Measurements from ENCODE around the gene SUV39H2. TPM values are rescaled to one million over a fixed set of nuclear protein-coding genes. Genes with fewer than 3 reads are reported as not detected.

Gene SUV39H2
- polyA plus RNA-seq, 1 donor (not counting 4 experiments of a cell fraction or from before 2014, with no cell fraction given) = 11.8 TPM

GRCh38 chr10:14879928-14880193 is 1.2 kb downstream of the SUV39H2 start:
- FAIRE-seq (no peak), DNase-seq (ENCODE audit: low read depth, low spot score) (no peak)
- no peaks in the 10 kb centered on the region for H3K9me3 ChIP-seq (ENCODE audit: control insufficient read depth, low read depth, low read length)
- H4K20me1 ChIP-seq (ENCODE audit: control insufficient read depth, extremely low read depth, insufficient read depth, low read length) = no peaks in the 10 kb centered on the region
- H3K79me2 ChIP-seq (ENCODE audit: control insufficient read depth, insufficient read depth, low read length) = peaks cover 73% of the 10 kb centered on the region
- H3K4me1 ChIP-seq (ENCODE audit: control insufficient read depth, extremely low read depth, insufficient read depth, low read length) = peaks cover 20% of the 10 kb centered on the region
- peak overlapping the region; percentile 99 for H3K9ac ChIP-seq (ENCODE audit: control insufficient read depth, extremely low read depth, insufficient read depth, low read length)
- H3K4me2 ChIP-seq (ENCODE audit: control insufficient read depth, extremely low read depth, insufficient read depth, low read depth, low read length) = peak overlapping the region; percentile 97
- H3K36me3 ChIP-seq (ENCODE audit: control insufficient read depth in 2 of 2, extremely low read depth in 1 of 2, insufficient read depth in 2 of 2, low read length in 2 of 2) = peaks cover 2 to 7% of the 10 kb centered on the region in 2 experiments
- H3K27me3 ChIP-seq (ENCODE audit: control insufficient read depth, extremely low read depth, insufficient read depth, low read length) = no peaks in the 10 kb centered on the region
- TF ChIP-seq, protein P1, sequence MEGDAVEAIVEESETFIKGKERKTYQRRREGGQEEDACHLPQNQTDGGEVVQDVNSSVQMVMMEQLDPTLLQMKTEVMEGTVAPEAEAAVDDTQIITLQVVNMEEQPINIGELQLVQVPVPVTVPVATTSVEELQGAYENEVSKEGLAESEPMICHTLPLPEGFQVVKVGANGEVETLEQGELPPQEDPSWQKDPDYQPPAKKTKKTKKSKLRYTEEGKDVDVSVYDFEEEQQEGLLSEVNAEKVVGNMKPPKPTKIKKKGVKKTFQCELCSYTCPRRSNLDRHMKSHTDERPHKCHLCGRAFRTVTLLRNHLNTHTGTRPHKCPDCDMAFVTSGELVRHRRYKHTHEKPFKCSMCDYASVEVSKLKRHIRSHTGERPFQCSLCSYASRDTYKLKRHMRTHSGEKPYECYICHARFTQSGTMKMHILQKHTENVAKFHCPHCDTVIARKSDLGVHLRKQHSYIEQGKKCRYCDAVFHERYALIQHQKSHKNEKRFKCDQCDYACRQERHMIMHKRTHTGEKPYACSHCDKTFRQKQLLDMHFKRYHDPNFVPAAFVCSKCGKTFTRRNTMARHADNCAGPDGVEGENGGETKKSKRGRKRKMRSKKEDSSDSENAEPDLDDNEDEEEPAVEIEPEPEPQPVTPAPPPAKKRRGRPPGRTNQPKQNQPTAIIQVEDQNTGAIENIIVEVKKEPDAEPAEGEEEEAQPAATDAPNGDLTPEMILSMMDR (optimal IDR thresholded peaks at IDR 0.05 in 1 of 3, IDR thresholded peaks at IDR 0.05 in 1 of 3, conservative IDR thresholded peaks at IDR 0.05 in 1 of 3; ENCODE audit: extremely low read depth in 1 of 3, insufficient read depth in 2 of 3, low read length in 3 of 3) = no peak
- TF ChIP-seq EZH2 (IDR thresholded peaks at IDR 0.05; ENCODE audit: low read length) = no peak
- peak overlapping the region; percentile 76 for H2AFZ ChIP-seq (ENCODE audit: control insufficient read depth, low read length)
- dilution Hi-C loops (cut with MboI; ENCODE audit: extremely low pct_ligation_motif_present, low sequenced_read_pairs) = no loop called here
- H3K27ac ChIP-seq (ENCODE audit: control insufficient read depth, insufficient read depth, low read length) = peak overlapping the region; percentile 96
- peaks cover 2% of the 10 kb centered on the region for H3K9me1 ChIP-seq (ENCODE audit: control insufficient read depth, extremely low read depth, insufficient read depth, low read length)
- H3K4me3 ChIP-seq (ENCODE audit: control insufficient read depth in 2 of 3, extremely low read depth in 1 of 3, insufficient read depth in 2 of 3, low read depth in 1 of 3, low read length in 3 of 3) = peak overlapping the region; percentile 80 to 100 (median 89)

- Histone ChIP-seq H3K36me3 (ENCODE audit: control insufficient read depth in 2 of 2, extremely low read depth in 1 of 2, insufficient read depth in 2 of 2, low read length in 2 of 2) (peaks cover 2 to 7% of the 10 kb centered on the region in 2 experiments), H3K4me3 (ENCODE audit: control insufficient read depth in 2 of 3, extremely low read depth in 1 of 3, insufficient read depth in 2 of 3, low read depth in 1 of 3, low read length in 3 of 3) (peak overlapping the region; percentile 0 to 89 (median 80)), H2AFZ (ENCODE audit: control insufficient read depth, low read length) (peak overlapping the region; percentile 76), H4K20me1 (ENCODE audit: control insufficient read depth, extremely low read depth, insufficient read depth, low read length) (no peaks in the 10 kb centered on the region), H3K27ac (ENCODE audit: control insufficient read depth, insufficient read depth, low read length) (peak overlapping the region; percentile 96), H3K9me3 (ENCODE audit: control insufficient read depth, low read depth, low read length) (no peaks in the 10 kb centered on the region), H3K79me2 (ENCODE audit: control insufficient read depth, insufficient read depth, low read length) (peaks cover 77% of the 10 kb centered on the region), H3K27me3 (ENCODE audit: control insufficient read depth, extremely low read depth, insufficient read depth, low read length) (no peaks in the 10 kb centered on the region), H3K9me1 (ENCODE audit: control insufficient read depth, extremely low read depth, insufficient read depth, low read length) (peaks cover 2% of the 10 kb centered on the region), H3K4me1 (ENCODE audit: control insufficient read depth, extremely low read depth, insufficient read depth, low read length) (peaks cover 20% of the 10 kb centered on the region), H3K9ac (ENCODE audit: control insufficient read depth, extremely low read depth, insufficient read depth, low read length) (peak overlapping the region; percentile 99), H3K4me2 (ENCODE audit: control insufficient read depth, extremely low read depth, insufficient read depth, low read depth, low read length) (peak overlapping the region; percentile 97)
- dilution Hi-C loops (cut with MboI; ENCODE audit: extremely low pct_ligation_motif_present, low sequenced_read_pairs) = no loop called here
- no peak for TF ChIP-seq EZH2 (IDR thresholded peaks at IDR 0.05; ENCODE audit: low read length)
- TF ChIP-seq, protein P1 (optimal IDR thresholded peaks at IDR 0.05 in 1 of 3, IDR thresholded peaks at IDR 0.05 in 1 of 3, conservative IDR thresholded peaks at IDR 0.05 in 1 of 3; ENCODE audit: extremely low read depth in 1 of 3, insufficient read depth in 2 of 3, low read length in 3 of 3) = no peak
- DNase-seq (ENCODE audit: low read depth, low spot score) (no peak), FAIRE-seq (no peak)
Observed at GRCh38 chr10:14880229-14880628, 1.6 kb downstream of the SUV39H2 start.
